OCI-M1 (cell line): ENCODE results near the gene GOLGA6L10.
"Not testable (repeated sequence)": the region's sequence is repeated elsewhere in the genome, so short reads cannot be mapped to it uniquely, and the experiment has no call there.

ENCODE experiments used
- DNase-seq: peaks from one replicate; lab custom pipeline; 2025; lab: John Stamatoyannopoulos, UW

The GOLGA6L10 gene

GRCh38 chr15:82317516-82317915 lies 31.8 kb downstream of the GOLGA6L10 start:
- not testable (repeated sequence) for DNase-seq

- no peak for DNase-seq
These were observed 32.2 kb downstream of the GOLGA6L10 start for GRCh38 chr15:82317091-82317489.

GRCh38 chr15:82316247-82317090 lies 32.8 kb downstream of the GOLGA6L10 start:
- not testable (repeated sequence) for DNase-seq

- no peak for DNase-seq
These were observed 33.6 kb downstream of the GOLGA6L10 start for GRCh38 chr15:82315519-82316246.

GRCh38 chr15:82314769-82315518 lies 34.3 kb downstream of the GOLGA6L10 start:
- DNase-seq: no peak

GRCh38 chr15:82313951-82314768 lies 35.1 kb downstream of the GOLGA6L10 start:
- not testable (repeated sequence) for DNase-seq

GRCh38 chr15:82313446-82313845 lies 35.8 kb downstream of the GOLGA6L10 start:
- DNase-seq: no peak

GRCh38 chr15:82312586-82313349 lies 36.5 kb downstream of the GOLGA6L10 start:
- DNase-seq: no peak

- not testable (repeated sequence) for DNase-seq
These were observed 38.0 kb downstream of the GOLGA6L10 start for GRCh38 chr15:82311321-82311720.

GRCh38 chr15:82309802-82310201 lies 39.5 kb downstream of the GOLGA6L10 start:
- no peak for DNase-seq

GRCh38 chr15:82307714-82308081 lies 41.6 kb downstream of the GOLGA6L10 start:
- no peak for DNase-seq

- no peak for DNase-seq
These were observed 42.2 kb downstream of the GOLGA6L10 start for GRCh38 chr15:82306791-82307713.

- no peak for DNase-seq
These were observed 43.6 kb downstream of the GOLGA6L10 start for GRCh38 chr15:82305621-82306048.

GRCh38 chr15:82304778-82305090 lies 44.5 kb downstream of the GOLGA6L10 start:
- no peak for DNase-seq

GRCh38 chr15:82303956-82304777 lies 45.1 kb downstream of the GOLGA6L10 start:
- DNase-seq: no peak

GRCh38 chr15:82301296-82302016 lies 47.8 kb downstream of the GOLGA6L10 start:
- DNase-seq: no peak

GRCh38 chr15:82300883-82301282 lies 48.4 kb downstream of the GOLGA6L10 start:
- no peak for DNase-seq

- DNase-seq: not testable (repeated sequence)
These were observed 48.9 kb downstream of the GOLGA6L10 start for GRCh38 chr15:82300326-82300725.
